HG03103 (cell line): ENCODE results near the gene TMEM171.

Source experiments
- ATAC-seq: cut with Tn5 transposase; IDR thresholded peaks from one replicate; pipeline ENCODE4 v1.9.1; 2021; ENCODE audit warnings: low read depth; ENCODE audit not compliant: unreplicated experiment

TMEM171 gene

DNA sequence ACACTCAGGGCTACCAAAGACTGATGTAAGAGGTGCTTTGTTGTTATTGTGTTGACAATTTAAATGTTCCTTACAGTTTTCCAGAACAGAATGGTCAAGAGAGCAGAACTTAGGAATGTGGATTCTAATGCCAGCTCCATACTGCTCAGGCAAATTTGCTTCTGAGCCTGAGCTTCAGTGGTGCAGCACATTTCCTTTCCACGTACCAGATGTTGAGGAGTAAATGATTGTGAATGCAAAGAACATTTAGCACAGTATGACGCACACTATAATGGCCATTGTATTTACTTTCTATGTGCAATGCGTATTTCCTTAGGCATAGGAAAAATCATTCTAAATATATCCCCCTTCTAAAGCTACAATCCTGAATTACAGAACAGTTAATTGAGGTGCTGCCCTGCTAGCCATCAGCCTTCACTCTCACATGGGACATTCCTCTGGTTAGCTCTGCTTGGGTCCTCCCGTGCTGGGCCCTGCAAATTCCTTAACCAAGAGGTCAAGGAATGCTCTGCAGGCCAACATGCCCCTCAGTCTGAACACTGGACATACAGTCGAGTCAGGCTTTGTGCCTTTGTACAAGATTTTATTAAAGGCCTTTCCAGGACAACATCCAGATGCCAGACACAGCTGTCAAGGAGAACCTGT, 31.5 kb downstream of the TMEM171 start:
- no peak for ATAC-seq

- no peak for ATAC-seq
These were observed 32.3 kb downstream of the TMEM171 start for GRCh38 chr5:73152411-73153388.

- ATAC-seq: no peak
These were observed 33.1 kb downstream of the TMEM171 start for GRCh38 chr5:73153513-73153912.

- no peak for ATAC-seq
These were observed 34.0 kb downstream of the TMEM171 start for GRCh38 chr5:73154208-73155006.

DNA sequence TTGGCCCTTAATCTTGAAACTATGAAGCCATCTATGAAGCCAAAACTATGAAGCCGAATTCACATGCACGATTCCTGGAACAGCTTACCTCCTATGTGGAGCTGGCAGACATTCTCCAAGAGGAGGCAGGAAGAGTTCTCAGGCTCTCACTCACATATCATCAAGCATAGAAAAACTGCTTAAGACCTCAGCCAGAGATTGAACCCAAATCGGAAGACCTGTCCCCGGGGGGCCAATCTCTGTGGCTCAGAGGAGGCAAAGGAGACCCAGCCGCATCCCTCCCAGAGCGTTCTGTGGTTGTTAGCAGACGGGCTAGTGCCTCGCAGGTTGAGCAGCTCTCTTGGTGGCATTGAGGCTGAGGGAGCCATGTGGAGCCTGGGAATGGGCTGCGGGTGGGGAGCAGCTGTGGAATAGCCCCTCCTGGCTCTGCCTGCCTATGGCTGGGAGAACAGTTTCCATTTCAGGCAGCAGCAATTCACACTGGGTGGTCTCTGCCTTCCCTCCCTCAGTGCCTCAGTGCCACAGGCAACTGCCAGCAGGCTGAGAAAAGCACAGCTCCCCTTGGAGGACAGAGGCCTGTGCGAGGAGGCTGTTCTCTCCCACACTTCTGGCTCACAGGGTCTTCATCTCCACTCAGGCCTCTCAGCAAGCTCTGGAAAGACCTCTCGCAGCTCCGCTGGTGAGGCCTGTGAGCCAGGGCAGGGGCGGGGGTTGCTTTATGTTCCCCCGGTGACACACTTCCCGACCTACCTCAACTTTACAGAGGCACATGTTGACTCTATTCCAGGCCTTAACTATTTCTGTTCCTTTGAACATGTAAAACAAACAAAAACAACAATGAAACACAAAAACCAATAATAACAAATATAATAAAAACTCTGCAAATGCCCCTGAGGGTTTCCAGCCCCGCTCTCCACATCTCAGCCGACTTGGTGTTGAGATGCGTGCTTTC, 35.2 kb downstream of the TMEM171 start:
- no peak for ATAC-seq

DNA sequence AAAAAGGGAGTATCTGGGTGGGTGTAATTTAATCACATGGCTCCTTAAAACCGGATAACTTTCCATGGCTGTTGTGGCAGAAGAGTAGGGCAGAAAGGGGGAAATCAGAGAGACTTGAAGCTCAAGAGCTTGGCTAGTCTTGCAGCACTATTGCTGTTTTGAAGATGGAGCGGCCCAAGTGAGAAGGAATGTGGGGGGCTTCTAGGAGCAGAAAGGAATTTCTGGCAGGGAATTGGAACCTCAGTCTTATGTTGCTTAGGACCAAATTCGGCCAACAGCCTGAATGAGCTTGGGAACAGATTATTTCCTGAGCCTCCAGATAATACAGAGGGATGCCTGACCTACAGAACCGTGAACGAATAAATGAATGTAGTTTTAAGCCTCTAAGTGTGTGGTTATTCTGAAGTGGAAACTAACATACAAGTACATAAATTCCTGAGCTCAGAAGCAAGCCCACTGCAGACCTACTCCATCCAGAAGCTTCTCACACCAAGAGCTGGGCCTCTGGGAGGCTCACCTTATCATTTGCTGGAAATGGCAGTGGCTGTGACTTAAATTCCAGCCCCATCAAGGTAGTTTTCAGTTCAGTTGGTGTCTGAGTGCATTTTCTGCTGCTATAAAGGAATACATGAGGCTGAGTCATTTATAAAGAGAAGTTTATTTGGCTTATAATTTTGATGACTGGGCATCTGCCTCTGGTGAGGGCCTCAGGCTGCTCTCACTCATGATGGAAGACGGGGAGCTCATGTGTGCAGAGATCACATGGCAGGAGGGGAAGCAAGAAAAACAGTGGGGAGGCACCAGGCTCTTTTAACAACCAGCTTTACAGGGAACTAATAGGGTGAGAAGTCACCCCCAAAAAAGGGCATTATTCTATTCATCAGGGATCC, 37.3 kb downstream of the TMEM171 start:
- no peak for ATAC-seq

GRCh38 chr5:73158313-73158712, 37.9 kb downstream of the TMEM171 start:
- no peak for ATAC-seq

DNA sequence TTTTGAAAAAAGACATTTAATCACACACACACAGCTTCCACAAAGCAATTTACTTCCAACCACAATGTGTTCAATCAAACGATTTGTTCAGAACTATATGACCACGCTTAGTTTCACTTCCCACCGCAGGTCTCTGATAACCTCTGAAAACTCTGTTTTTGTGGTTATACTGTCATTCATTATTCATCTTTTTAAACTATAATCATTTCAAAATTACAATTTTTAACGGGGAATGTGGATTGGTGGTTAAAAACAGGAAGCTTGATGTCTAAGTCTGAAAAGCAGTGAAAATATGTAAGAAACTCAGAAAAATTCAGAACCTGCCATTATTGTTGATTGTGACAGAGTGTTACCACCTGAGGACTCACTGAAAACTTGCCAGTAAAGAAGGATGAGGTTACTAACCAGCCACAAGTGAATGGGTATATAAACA, 39.9 kb downstream of the TMEM171 start:
- no peak for ATAC-seq

DNA sequence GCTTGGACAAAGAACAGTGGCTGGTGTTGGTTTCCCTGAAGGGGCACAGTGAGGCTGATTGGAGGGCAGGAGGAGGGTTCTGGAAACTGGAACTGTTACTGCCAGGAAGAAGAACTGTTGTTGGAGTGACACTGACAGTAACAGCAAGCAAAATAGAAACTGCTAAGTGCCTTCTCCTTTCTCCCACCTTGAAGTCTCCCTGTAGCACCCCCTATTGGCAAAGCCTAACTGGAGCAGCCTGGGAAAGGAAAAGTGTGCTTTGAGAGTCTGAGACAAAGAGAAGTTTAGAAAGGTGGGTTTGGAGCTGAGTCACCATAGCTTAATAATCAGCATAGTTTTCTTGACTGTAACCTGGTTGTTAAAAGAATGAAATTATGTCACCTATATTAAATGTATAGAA, 50.1 kb downstream of the TMEM171 start:
- ATAC-seq: no peak

- no peak for ATAC-seq
These were observed 51.1 kb downstream of the TMEM171 start for GRCh38 chr5:73171495-73171894.

DNA sequence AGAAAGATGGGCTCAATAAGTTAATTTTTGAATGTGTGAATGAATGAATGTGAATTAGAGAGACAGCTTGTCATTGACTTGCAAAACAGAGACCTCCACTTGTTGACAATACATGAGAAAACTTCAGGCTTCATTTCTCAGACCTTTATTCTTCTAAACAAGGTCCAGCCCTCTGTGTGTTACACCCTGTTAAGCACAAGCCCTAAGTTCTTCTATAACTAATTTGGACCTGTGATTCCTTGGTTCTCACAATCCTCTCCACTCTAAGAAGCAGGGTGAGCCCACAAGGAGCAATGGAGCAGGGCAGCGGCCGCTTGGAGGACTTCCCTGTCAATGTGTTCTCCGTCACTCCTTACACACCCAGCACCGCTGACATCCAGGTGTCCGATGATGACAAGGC, 52.6 kb downstream of the TMEM171 start, which contains the start of gene TMEM174:
Gene TMEM174, plus strand, starts transcription at position 243 of the 400 bp plus-strand sequence. Its CDS starts 51 bp downstream, at position 294.
- no peak for ATAC-seq

DNA sequence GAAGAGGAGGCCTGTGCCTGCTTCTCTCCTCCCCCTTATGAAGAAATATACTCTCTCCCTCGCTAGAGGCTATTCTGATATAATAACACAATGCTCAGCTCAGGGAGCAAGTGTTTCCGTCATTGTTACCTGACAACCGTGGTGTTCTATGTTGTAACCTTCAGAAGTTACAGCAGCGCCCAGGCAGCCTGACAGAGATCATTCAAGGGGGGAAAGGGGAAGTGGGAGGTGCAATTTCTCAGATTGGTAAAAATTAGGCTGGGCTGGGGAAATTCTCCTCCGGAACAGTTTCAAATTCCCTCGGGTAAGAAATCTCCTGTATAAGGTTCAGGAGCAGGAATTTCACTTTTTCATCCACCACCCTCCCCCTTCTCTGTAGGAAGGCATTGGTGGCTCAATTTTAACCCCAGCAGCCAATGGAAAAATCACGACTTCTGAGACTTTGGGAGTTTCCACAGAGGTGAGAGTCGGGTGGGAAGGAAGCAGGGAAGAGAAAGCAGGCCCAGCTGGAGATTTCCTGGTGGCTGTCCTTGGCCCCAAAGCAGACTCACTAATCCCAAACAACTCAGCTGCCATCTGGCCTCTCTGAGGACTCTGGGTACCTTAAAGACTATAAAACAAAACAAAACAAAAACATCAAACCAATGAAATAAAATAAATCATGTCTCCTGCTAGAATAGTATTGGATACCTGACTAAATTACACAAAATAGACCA, 53.9 kb downstream of the TMEM171 start:
- ATAC-seq: no peak

GRCh38 chr5:73176250-73176649, 55.9 kb downstream of the TMEM171 start:
- ATAC-seq: no peak

DNA sequence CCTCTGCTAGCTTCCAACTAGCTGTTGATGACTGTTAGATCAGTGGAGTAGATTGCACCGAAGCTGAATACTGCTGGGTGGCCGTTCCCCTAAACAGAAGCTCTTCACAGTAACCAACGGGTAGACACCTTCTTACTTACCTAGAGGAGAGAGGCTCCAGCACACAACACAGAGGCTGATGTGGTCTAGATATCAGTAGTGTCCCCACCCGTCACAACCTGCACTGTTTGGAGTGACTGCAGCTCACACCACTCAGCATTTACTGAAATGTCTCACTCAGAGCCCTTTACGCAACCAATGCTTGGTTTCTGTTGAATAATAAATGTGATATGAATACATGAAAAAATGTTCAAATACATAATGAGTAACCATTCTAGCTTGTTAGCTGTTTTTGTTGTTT, 57.9 kb downstream of the TMEM171 start:
- no peak for ATAC-seq

DNA sequence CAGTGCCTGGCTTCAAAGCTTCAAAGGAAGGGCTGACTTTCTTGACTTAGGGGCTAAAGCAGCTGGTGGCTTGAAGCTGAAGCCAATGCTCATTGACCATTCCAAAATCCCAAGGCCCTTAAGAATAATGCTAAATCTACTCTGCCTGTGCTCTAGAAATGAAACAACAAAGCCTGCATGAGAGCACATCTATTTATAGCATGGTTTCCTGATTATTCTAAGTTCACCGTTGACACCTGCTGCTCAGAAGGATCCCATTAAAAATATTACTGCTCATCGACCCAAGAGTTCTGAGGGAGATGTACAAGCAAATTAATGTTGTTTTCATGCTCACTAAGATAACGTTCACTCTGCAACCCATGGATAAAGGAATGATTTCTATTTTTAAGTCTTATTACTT, 59.4 kb downstream of the TMEM171 start:
- ATAC-seq: no peak

DNA sequence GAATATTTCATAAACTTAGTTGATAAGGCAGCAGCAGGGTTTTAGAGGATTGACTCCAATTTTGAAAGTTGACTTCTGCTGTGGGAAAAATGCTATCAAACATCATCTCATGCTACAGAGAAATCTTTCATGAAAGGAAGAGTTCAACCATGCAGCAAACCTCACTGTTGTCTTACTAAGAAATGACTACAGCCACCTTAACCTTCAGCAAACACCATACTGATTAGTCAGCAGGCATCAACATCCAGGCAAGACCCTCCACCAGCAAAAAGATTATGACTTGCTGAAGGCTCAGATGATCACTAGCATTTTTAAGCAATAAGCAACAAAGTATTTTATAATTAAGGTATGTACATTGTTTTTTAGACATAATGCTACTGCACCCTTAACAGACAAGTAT, 60.2 kb downstream of the TMEM171 start:
- ATAC-seq: no peak
